HEK293T (cell line): ENCODE results near the gene PERCC1.

Experiments used
- CTCF ChIA-PET: fragments of 350-600 bp; formaldehyde crosslinking; extraction: SDS; loops from one replicate; lab custom pipeline; 2021; ENCODE audit warnings: antibody characterized with exemption, inconsistent platforms; lab: Yijun Ruan, JAX
- POLR2A ChIA-PET: fragments of 350-600 bp; formaldehyde crosslinking; extraction: SDS; loops from one replicate; lab custom pipeline; 2020; ENCODE audit warnings: antibody characterized with exemption, inconsistent platforms; lab: Yijun Ruan, JAX
- DNase-seq: peaks from one replicate; pipeline ENCODE4 v3.0.0; 2012; ENCODE audit warnings: mixed read lengths; ENCODE audit errors: extremely low spot score
- ARNT ChIP-seq: fragments of 450-650 bp; IDR thresholded peaks from 2 replicates; pipeline ENCODE4 v1.6.1; 2017; ENCODE audit warnings: mild to moderate bottlenecking
- BHLHE40 ChIP-seq: fragments of 450-650 bp; IDR thresholded peaks from 2 replicates; pipeline ENCODE4 v1.6.1; 2016; ENCODE audit warnings: mild to moderate bottlenecking, moderate library complexity, borderline replicate concordance
- CTBP1 ChIP-seq: fragments of 450-650 bp; IDR thresholded peaks from 2 replicates; pipeline ENCODE4 v1.6.1; 2016; ENCODE audit warnings: borderline replicate concordance
- ELF4 ChIP-seq: fragments of 450-650 bp; IDR thresholded peaks from 2 replicates; pipeline ENCODE4 v1.6.1; 2017; ENCODE audit warnings: antibody characterized with exemption
- FOXA1 ChIP-seq: fragments of 450-650 bp; IDR thresholded peaks from 2 replicates; pipeline ENCODE4 v1.6.1; 2016; ENCODE audit warnings: mild to moderate bottlenecking
- FOXK2 ChIP-seq: fragments of 450-650 bp; IDR thresholded peaks from 2 replicates; pipeline ENCODE4 v1.6.1; 2016; ENCODE audit warnings: mild to moderate bottlenecking
- FOXM1 ChIP-seq: fragments of 450-650 bp; IDR thresholded peaks from 2 replicates; pipeline ENCODE4 v1.6.1; 2017; ENCODE audit warnings: mild to moderate bottlenecking, borderline replicate concordance
- HDGF ChIP-seq: fragments of 450-650 bp; IDR thresholded peaks from 2 replicates; pipeline ENCODE4 v1.6.1; 2017; ENCODE audit warnings: antibody characterized with exemption, borderline replicate concordance
- L3MBTL2 ChIP-seq: fragments of 450-650 bp; conservative IDR thresholded peaks from 2 replicates; pipeline ENCODE4 v1.6.1; 2016; ENCODE audit warnings: mild to moderate bottlenecking
- LEF1 ChIP-seq: fragments of 450-650 bp; IDR thresholded peaks from 2 replicates; pipeline ENCODE4 v1.6.1; 2017; ENCODE audit warnings: mild to moderate bottlenecking, borderline replicate concordance
- NFRKB ChIP-seq: fragments of 450-650 bp; IDR thresholded peaks from 2 replicates; pipeline ENCODE4 v1.6.1; 2016; ENCODE audit warnings: mild to moderate bottlenecking, moderate library complexity
- PKNOX1 ChIP-seq: fragments of 450-650 bp; IDR thresholded peaks from 2 replicates; pipeline ENCODE4 v1.6.1; 2016
- SP1 ChIP-seq: fragments of 450-650 bp; IDR thresholded peaks from 2 replicates; pipeline ENCODE4 v1.6.1; 2017
- SUZ12 ChIP-seq: fragments of 450-650 bp; IDR thresholded peaks from 2 replicates; pipeline ENCODE4 v1.6.1; 2016; ENCODE audit warnings: mild to moderate bottlenecking
- TARDBP ChIP-seq: fragments of 450-650 bp; IDR thresholded peaks from 2 replicates; pipeline ENCODE4 v1.6.1; 2016
- ZNF384 ChIP-seq: fragments of 450-650 bp; IDR thresholded peaks from 2 replicates; pipeline ENCODE4 v1.6.1; 2016

The PERCC1 gene

DNA sequence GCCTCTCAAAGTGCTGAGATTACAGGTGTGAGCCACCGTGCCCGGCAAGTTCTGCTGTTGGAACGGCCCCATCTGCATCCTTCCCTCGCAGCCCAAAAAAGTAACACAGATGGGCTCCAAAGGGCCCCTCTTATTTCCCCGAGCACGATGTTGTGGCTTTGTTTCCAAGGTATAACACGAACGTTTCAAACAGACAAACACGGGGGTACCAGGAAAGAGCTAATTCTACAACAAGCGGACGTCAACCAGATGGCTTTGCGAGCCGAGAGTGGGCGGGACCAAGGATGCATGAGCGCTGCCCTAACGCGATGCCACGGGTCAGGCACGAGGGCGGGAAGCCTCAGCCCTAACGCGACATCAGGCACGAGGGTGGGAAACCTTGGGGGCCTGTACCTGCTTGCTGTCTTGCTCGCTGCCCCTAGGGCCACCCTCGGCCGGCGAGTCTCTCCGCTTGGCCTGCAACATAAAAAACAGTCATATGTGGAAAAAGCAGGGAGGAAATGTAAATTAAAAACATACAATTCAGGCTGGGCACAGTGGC lies 40.6 kb upstream of the PERCC1 start:
- DNase-seq = no peak
- no peak for TF ChIP-seq HDGF
- no peak for TF ChIP-seq NFRKB
- TF ChIP-seq ELF4 = no peak
- no peak for TF ChIP-seq LEF1
- no peak for TF ChIP-seq ARNT
- ChIA-PET CTCF (no interaction called here), POLR2A (no interaction called here)

GRCh38 chr16:1392826-1393225 lies 38.1 kb upstream of the PERCC1 start:
- DNase-seq = no peak
- ChIA-PET CTCF (no interaction called here), POLR2A (no interaction called here)
- TF ChIP-seq ZNF384 = no peak
- TF ChIP-seq L3MBTL2 = no peak
- TF ChIP-seq SUZ12 = no peak
- no peak for TF ChIP-seq FOXM1
- TF ChIP-seq TARDBP = no peak
- no peak for TF ChIP-seq BHLHE40

DNA sequence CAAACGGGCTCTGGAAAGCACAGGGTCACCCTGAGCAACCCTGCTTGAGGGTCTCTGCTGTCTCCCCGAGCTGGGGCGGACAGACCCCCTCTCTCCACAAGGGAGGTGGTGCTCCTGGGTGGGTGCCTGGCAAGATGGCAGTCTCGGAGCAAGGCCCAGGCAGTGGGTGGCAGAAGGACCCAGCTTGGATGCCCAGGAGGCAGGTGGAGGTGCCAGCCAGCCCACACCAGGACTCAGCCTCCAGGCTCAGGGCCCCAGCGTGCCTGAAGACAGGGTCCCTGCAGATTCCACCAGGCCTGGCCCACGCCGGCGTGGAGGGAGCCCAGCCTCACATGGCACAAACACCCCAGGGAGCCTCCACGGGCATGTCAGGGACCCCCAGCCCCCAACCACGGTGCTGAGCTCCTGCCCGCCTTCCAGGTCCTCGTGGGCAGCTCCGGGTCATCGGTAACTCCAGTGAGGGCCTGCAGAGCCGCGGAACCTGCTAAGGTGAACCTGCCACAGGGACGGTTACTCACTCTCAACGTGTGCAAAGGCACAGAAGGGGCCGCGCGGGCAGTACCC lies 37.2 kb upstream of the PERCC1 start:
- no peak for DNase-seq
- TF ChIP-seq SUZ12 (no peak), SP1 (no peak), LEF1 (no peak), ZNF384 (no peak), ELF4 (no peak), L3MBTL2 (no peak), PKNOX1 (no peak)
- ChIA-PET POLR2A (no interaction called here), CTCF (no interaction called here)

GRCh38 chr16:1394367-1394951 lies 36.4 kb upstream of the PERCC1 start:
- ChIA-PET CTCF (interaction anchor here (1.2 kb wide), 1 partner anchor 16 kb away, joined by 3 read pairs; no protein-coding TSS in a partner anchor), POLR2A (no interaction called here)
- no peak for TF ChIP-seq FOXA1
- TF ChIP-seq L3MBTL2 = no peak
- no peak for TF ChIP-seq ELF4
- no peak for TF ChIP-seq ZNF384
- TF ChIP-seq FOXM1 = no peak
- no peak for TF ChIP-seq NFRKB
- TF ChIP-seq TARDBP = no peak
- TF ChIP-seq LEF1 = no peak
- no peak for TF ChIP-seq BHLHE40
- TF ChIP-seq FOXK2 = no peak
- no peak for TF ChIP-seq SUZ12
- no peak for TF ChIP-seq PKNOX1
- no peak for TF ChIP-seq CTBP1
- no peak for TF ChIP-seq HDGF
- no peak for TF ChIP-seq SP1
- no peak for TF ChIP-seq ARNT
- DNase-seq = no peak

- ChIA-PET CTCF (interaction anchor here (1.2 kb wide), 1 partner anchor 17 kb away, joined by 3 read pairs; no protein-coding TSS in a partner anchor), POLR2A (interaction anchor here (0.7 kb wide), 1 partner anchor 26 kb away, joined by 4 read pairs; no protein-coding TSS in a partner anchor)
- TF ChIP-seq FOXM1 (no peak), ARNT (no peak), CTBP1 (no peak), FOXA1 (no peak), L3MBTL2 (no peak)
Observed at GRCh38 chr16:1395444-1396031, 35.3 kb upstream of the PERCC1 start.

GRCh38 chr16:1397779-1398178 lies 33.1 kb upstream of the PERCC1 start:
- POLR2A ChIA-PET = no interaction called here
- no peak for DNase-seq
- CTCF ChIA-PET = no interaction called here
- TF ChIP-seq L3MBTL2 (no peak), BHLHE40 (no peak), ELF4 (no peak), ZNF384 (no peak), SP1 (no peak), FOXK2 (no peak), ARNT (no peak)

More at GRCh38 chr16:1395444-1396031, 35.3 kb upstream of the PERCC1 start:
- no peak for DNase-seq

DNA sequence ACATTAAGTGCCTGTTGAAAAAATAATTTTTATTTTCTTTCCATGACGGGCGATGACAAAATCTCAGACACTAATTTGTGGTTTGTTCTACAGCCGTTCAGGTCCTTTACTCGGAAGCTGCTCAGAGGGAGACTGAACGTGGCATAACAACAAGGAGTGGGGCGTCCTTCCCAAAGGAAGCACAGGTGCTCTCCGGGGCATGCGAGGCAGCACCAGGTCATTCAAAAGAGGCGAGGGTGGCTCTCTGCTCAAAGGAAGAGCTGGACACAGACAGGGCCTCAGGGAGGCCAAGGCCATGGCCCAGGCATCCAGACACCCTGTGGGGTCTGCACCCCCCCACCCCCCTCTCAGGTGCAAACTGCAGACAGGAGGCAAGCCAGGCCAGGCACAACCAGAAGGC lies 32.5 kb upstream of the PERCC1 start:
- TF ChIP-seq ARNT (no peak), HDGF (no peak), ELF4 (no peak)
- DNase-seq = no peak
- POLR2A ChIA-PET = no interaction called here
- CTCF ChIA-PET = no interaction called here
